ENCODE data around the gene H6PD. TPM values are rescaled to one million over a fixed set of nuclear protein-coding genes. Genes with fewer than 3 reads are reported as not detected.

The H6PD gene
- total RNA-seq, 1 donor: 22.9 TPM

DNA sequence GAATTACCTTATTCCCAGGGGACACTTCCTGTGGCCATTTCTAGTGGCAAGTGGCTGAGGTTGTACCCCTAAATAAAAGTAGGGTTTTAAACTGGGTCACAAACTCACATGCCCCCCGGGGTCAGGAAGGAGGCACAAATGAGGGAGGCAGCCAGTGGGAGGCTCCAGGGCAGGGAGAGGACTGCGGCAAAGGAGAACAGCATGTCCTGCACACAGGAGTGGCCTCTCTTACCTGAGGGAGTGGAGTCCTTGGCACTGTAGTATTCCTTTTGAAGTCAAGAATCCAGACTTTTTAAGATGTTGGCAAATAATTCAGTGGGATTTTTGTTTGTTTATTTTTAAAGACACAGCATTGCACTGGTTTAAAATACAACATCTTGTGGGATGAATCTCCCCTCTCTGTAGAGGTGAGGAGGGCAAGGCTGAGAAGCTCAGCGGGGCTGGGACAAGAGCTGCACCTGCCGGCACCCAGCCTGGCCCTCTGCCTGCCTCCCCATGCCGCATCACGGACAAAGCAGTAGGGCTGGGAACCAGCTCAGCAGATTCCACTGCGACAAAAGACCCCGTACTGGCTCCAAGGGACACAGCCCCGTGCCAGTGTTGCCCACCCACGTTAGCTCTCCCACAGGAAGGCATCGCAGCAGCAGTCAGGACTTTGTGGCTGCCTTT lies 80.3 kb downstream of the H6PD start:
- no peak for DNase-seq (ENCODE audit: low read depth in 2 of 3, low spot score in 2 of 3)

DNA sequence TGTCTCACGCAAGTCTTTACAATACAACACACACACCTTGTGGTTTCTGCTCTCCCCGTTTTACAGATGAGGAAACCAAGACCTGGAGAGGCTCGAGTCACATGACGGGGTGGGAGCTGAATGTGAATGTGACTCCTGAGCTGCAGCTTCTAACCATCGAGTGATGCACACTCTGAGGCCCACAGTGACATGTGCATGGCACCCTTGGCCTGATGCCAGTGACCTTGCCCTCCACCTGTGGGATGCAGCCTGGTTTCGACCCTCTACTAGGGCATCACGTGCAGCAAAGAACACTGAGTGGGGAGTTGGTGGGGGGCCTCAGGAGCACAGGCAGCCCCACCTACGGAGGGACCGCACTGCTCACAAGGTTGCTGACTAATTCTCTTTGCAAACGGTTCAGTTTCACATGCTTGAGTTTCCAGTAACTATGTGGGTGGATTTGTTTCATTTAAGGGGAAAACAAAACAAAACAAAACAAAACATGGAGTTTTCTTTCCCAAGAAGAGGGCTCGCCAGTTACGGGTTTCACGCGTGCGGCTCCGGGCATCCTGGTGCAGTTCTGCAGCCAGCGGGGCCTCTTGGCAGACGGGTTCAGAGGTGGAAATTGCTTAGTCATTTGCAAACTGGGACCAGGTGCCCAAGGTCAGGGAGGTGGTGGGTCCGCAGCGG lies 81.0 kb downstream of the H6PD start:
- no peak for DNase-seq (ENCODE audit: low read depth in 2 of 3, low spot score in 2 of 3)

DNA sequence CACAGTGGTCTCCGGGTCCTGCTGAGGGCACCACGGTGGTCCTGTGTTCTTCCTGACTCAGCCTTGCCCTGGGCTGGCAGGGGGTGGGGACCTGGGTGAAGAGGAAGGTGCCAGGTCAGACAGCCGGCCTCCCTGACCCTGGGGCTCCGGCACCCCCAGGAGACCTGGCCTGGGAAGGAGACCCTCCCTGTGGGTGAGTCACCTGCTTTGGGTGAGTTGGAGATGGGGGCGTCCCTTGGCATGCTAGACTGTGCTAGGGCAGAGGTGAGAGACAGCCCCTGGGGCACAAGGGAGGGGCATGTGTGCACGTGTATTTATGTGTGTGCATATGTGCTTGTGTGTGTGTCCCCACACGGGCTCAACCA lies 81.5 kb downstream of the H6PD start:
- no peak for DNase-seq (ENCODE audit: low read depth in 2 of 3, low spot score in 2 of 3)

DNA sequence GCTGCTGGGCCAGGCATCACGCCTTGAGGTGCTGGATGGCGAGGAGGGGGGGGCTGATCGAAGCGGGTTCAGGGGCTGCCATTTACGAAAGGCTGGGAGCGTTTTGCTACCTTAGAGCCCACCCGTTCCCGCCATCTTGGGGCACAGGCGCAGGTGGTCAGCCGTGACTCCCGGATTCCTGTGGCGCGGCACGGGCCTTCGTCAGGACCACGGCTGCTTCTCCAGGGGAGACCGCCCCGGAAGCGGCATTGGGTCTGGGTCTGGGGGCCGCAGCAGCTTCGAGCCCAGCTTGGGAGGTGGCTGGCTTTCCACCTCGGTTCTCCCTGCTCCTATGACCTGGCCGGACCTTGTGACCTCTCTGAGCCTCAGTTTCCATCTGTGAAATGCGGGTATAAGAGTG lies 81.9 kb downstream of the H6PD start:
- no peak for DNase-seq (ENCODE audit: low read depth in 2 of 3, low spot score in 2 of 3)

DNA sequence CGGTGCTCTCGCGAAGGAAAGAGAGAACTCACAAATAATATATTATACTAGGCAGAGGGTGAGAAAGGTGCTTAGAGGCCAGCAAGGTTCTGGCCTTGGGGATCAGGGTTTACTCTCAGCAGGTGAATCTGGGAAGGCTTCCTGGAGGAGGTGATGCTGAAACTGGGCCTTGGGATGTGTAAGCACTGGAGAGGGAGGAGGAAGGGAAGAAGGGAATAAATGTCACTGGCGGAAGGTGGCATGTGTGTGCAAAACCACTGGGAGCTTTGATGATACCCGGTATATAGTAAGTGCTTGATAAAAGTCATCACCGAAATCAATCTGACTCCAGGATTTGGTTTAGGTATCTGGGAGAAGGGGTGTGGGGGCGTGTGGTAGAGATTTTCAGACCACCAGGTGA lies 82.5 kb downstream of the H6PD start:
- no peak for DNase-seq (ENCODE audit: low read depth in 2 of 3, low spot score in 2 of 3)

DNA sequence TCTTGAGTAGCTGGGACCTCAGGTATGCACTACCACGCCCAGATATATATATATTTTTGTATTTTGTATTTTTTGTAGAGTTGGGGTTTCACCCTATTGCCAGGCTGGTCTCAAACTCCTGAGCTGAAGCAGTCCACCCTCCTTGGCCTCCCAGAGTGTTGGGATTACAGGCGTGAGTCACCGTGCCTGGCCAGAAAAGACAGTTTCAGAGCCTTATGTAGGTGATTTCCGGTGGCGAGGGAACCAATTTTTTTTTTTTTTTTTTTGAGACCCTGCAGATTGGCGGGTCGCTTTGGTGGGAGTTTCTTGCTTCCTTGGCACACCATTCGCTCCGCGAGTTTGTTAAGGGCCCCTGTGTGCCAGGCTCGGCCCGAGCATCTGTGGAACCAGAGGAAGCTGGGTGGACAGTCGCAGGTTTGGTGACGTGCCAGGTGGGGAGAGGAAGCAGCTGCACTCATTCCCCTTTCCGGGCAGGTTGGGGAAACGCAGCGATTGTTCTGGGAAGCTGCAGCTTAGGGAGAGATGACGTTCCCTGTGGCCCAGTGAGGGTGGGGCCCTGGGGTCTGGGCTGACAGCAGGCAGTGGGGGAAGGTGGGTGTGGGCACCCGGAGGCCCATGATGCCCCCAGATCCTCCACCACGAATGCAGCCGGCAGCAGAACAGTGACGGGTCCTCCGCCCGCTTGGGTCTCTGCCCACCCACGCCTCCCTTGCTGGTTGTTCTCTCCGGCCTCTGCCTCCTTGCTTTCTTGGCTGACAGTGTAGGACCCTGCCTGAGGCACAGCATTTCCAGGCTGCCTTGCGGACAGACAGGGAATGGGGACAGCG lies 83.2 kb downstream of the H6PD start:
- DNase-seq (ENCODE audit: low read depth in 2 of 3, low spot score in 2 of 3): peak in 2 of 3 donors; percentile 53 to 76

DNA sequence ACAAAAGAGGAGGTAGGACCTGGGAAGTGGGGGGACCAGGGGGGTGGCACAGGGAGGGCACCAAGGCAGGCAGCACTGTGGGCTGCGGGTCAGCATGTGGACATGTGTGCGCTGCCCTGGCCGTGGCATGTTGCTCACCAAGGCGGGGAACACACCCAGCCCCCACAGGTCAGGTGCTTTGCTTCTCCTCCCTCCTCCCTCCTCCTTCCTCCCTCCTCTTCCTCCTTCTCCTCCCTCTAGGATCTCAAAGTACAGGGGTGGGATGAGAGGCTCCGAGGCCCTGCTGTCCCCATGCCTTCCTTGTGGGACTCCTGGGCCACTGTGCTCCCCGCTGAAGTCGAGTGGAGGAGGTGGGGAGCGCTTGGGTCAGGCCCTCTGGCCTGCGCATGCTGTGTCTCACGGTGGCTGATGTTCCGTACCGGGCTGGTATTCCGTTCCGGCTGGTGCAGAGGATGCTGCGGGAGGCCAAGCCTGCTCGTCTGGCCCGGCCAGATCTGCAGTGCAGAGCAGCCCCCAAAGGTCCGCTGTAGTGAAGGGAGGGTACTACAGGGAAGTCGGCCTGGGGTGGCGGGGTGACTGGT lies 84.7 kb downstream of the H6PD start:
- no peak for DNase-seq (ENCODE audit: low read depth in 2 of 3, low spot score in 2 of 3)

DNA sequence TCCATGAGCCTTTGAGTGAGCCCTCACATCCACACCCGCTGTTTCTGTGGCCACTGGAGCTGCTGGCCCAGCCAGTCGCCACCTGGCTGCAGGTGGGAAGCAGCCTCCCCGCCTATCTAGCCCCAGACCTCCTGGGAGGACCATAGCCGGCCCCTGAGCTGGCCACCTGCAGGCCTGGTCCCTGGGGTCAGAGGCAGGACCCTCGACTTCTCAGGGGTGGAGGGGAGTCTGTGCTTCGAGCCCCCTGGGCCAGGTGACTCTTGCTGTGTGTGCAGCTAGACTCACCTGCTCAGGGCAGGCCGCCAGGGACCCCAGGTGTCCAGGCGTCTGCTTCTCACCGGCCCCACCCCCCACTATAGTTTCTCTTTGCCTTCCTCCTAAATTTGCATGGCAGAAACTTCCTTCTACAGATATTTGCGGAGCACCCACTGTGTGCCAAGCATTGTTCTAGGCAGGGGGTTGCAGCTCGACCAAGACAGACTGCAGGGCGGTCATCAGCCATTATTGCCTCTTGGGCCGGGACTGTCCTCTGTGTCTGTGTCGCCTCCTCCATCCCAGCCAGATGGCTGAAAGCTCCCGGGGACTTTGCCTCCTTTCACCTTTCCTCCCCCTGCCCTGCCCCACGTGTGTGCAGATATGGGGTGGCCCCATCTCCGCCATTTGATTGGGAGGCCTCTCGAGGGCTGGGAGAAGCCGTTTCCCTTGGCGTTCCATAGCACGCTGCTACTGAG lies 85.4 kb downstream of the H6PD start:
- DNase-seq (ENCODE audit: low read depth in 2 of 3, low spot score in 2 of 3): no peak

Other genes starting within 250 kb of the H6PD start
- not detected for gene SLC2A7, start 208.4 kb upstream of the H6PD start, total RNA-seq
- 63.8 TPM for gene SLC2A5, start 165.1 kb upstream of the H6PD start, total RNA-seq
- 3.2 TPM for gene GPR157, start 105.7 kb upstream of the H6PD start, total RNA-seq
- gene SPSB1, start 58.1 kb downstream of the H6PD start, total RNA-seq: 1.6 TPM